WTC11 (cell line): Measurements from ENCODE around the gene IL10RA.

Experiments
- TF ChIP-seq, protein P1 (sequence below): sonication (generic); formaldehyde crosslinking; conservative IDR thresholded peaks from 2 replicates; pipeline ENCODE4 v1.8.1; 2023; ENCODE audit warnings: mild to moderate bottlenecking, low read depth, missing genetic modification reagents, moderate library complexity
- TF ChIP-seq, protein P2 (sequence below): fragments of 200-600 bp; IDR thresholded peaks from 2 replicates; pipeline ENCODE4 v1.8.0; 2022; ENCODE audit warnings: antibody characterized with exemption

DNA sequence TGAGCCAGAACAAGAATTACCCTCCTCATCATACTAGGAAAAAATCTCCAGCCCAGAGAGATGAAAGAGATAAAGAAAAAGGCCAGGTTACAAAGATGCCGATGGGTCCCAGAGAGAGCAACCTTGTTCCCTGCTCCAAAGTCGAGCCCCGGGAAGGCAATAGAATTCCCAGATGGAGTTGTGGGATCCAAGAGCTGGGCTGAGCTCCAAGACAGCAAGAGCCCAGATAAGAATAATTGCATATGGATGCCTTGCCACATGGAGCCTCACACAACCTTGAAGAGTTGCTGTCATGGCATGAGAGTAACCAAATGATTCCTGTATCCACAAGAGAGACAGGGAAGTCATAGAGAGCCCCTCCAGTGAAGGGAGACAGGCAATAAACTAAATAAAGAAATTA, 30.9 kb downstream of the IL10RA start:
- TF ChIP-seq, protein P1, sequence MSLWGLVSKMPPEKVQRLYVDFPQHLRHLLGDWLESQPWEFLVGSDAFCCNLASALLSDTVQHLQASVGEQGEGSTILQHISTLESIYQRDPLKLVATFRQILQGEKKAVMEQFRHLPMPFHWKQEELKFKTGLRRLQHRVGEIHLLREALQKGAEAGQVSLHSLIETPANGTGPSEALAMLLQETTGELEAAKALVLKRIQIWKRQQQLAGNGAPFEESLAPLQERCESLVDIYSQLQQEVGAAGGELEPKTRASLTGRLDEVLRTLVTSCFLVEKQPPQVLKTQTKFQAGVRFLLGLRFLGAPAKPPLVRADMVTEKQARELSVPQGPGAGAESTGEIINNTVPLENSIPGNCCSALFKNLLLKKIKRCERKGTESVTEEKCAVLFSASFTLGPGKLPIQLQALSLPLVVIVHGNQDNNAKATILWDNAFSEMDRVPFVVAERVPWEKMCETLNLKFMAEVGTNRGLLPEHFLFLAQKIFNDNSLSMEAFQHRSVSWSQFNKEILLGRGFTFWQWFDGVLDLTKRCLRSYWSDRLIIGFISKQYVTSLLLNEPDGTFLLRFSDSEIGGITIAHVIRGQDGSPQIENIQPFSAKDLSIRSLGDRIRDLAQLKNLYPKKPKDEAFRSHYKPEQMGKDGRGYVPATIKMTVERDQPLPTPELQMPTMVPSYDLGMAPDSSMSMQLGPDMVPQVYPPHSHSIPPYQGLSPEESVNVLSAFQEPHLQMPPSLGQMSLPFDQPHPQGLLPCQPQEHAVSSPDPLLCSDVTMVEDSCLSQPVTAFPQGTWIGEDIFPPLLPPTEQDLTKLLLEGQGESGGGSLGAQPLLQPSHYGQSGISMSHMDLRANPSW (CRISPR knock-in tag) = no peak
- TF ChIP-seq, protein P2, sequence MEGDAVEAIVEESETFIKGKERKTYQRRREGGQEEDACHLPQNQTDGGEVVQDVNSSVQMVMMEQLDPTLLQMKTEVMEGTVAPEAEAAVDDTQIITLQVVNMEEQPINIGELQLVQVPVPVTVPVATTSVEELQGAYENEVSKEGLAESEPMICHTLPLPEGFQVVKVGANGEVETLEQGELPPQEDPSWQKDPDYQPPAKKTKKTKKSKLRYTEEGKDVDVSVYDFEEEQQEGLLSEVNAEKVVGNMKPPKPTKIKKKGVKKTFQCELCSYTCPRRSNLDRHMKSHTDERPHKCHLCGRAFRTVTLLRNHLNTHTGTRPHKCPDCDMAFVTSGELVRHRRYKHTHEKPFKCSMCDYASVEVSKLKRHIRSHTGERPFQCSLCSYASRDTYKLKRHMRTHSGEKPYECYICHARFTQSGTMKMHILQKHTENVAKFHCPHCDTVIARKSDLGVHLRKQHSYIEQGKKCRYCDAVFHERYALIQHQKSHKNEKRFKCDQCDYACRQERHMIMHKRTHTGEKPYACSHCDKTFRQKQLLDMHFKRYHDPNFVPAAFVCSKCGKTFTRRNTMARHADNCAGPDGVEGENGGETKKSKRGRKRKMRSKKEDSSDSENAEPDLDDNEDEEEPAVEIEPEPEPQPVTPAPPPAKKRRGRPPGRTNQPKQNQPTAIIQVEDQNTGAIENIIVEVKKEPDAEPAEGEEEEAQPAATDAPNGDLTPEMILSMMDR = no peak
